Measurements from ENCODE around the gene TSPAN33.

- TF ChIP-seq CTCF (IDR thresholded peaks at IDR 0.05 in 4 of 5, conservative IDR thresholded peaks at IDR 0.05 in 1 of 5) (no peak), POLR2A (IDR thresholded peaks at IDR 0.05) (no peak)
Observed at GRCh38 chr7:129189661-129190310, 45.3 kb downstream of the TSPAN33 start.

Data from gastrocnemius medialis (tissue), 4 donors.